Stromal cell of bone marrow (primary cell): Measurements from ENCODE around the gene FAM3A.
A peak's percentile ranks its signal among the peaks of the same experiment; 100 is the strongest.

ENCODE experiments used
- DNase-seq: peaks from one replicate; pipeline ENCODE4 v3.0.0-alpha.2; 2012; ENCODE audit warnings: low read depth

FAM3A gene

DNA sequence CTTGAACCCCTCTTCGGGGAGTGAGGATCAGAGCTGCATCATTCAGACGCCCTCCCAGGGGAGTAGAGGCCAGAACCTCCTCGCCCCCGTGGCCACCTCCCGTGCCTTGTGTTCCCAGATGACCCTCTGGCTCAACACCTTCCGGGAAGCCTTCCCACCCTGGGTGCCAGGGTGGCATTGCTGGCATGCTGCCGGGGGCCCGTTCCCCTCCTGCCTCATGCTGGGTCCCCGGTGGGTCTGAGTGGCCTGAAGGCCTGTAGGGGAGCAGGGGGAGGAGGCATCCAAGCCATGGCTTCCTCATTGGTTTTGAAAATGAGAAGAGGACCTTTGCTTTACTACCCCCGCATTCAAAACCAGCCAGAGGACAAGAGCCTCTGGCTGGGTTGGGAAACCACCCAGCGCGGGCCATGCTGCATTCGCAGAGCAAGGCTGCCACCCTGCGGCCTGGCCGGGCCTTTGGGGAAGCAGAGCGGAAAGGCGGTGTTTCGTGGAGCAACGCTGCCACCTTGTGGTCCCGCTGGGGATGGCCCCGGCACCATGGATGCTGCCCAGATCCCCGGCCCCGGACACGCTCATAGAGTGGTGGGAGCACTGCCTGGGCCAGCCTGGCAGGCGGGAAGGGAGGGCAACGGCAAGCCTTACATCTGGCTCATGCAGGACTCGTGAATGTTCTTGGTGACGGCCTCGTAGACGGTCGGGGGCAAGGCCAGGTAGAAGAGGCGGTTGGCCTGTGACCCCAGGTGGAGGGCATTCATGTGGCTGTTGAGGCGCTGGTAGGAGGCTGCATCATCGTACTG, 18.7 kb upstream of the FAM3A start:
- DNase-seq: peak; percentile 54

DNA sequence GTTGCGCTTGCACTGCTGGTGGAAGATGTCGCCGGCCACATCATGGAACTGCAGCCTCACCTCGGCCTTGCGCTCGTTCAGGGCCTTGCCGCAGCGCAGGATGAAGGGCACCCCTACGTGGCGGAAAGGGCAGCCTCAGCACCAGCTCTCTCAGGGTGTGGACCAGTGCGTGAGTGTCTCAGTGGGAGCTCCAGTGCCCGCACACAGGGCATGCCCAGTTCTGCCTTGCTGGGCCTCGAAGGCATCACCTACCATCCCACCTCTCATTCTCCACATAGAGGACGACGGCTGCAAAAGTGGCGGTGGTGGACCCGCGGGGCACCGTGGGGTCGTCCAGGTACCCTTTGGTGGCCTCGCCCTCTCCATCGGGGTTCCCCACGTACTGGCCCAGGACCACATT, 16.7 kb upstream of the FAM3A start:
- no peak for DNase-seq

DNA sequence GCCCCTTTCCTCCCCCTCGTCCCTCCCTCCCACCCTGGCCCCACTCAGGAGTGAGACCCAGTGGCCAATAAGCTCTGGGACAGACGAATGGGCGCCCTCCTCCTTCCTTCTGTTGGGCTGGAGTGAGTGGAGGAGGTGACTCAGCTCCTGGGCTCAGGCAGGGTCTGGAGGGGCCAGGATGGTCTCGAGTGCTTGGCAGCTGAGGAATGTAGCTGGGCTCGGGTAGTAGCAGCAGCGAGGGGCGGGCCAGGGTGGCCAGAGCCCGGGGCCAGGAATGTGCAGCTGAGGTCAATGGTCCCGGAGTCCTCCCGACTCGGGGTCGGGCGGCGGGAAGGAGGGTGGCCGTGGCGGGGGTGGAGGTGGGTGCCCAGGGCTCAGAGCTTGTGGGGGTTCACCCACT, 15.6 kb upstream of the FAM3A start:
- no peak for DNase-seq

DNA sequence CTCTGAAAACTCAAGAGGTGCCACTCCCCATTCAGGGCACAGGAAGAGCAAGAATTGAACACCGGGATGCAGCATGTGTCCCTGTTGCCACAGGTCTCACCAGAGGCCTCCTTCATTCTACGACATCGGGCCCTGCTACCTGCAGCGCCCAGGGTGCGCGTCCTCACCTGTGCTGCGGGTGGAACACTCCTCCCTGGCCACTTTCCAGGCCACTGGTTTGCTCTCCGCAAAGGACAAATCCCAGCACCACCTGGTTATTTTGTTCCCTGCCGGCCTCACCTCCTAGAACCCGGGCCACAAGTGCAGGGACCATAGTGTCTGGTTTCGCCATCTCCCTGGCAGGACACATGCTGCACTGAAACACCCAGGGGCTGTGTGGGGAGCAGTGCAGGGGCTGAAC, 14.3 kb upstream of the FAM3A start:
- DNase-seq: no peak

DNA sequence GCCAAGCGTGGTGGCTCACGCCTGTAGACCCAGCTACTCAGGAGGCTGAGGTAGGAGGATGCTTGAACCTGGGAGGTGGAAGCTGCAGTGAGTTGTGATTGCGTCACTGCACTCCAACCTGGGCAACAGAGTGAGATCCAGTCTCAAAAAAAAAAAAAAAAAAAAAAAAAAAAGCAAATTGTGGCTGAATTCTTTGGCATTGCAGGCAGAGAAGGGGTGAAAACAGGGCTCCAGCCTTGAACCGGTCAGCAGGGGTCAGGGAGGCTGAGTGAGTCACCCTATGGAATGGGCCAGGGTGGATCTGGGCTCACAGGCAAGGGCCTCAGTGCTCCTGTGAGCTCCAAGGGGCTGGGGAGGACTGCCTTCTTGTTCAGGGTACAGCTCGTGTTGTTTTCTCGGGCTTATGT, 13.2 kb upstream of the FAM3A start:
- no peak for DNase-seq

DNA sequence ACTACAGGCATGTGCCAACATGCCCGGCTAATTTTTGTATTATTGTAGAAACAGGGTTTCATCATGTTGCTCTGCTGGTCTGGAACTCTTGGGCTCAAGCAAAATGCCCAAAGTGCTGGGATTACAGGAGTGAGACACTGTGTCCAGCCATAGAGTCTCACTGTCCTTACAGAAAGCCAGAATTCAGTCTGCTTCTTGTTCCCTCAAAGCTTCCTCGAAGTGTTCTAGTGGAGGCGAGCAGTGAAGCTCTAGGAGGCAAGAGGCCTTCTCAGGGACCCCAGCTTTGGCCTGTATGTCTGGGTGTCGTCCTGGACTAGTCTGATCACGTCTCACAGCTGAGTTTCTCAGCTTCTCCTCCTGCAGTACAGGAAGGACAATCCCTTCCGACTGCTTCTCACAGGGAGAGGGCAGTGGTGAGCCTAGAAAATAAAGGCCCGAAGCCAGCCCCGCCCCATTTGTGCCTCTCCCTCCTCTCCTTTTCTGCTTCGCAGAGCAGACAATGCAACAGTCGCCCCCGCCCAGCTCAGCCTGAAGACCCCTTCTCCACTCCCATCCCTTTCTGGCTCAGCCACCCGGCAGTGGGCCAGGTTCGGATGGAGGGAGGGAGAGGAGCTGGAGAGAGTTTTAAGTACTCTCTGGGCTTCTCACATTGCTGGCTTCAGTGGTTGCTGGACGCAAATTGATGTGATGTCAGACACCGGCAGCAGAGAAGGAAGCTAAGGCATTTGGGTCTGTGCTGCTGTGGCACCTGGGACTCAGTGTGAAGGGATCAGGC, 11.1 kb upstream of the FAM3A start:
- DNase-seq: no peak

DNA sequence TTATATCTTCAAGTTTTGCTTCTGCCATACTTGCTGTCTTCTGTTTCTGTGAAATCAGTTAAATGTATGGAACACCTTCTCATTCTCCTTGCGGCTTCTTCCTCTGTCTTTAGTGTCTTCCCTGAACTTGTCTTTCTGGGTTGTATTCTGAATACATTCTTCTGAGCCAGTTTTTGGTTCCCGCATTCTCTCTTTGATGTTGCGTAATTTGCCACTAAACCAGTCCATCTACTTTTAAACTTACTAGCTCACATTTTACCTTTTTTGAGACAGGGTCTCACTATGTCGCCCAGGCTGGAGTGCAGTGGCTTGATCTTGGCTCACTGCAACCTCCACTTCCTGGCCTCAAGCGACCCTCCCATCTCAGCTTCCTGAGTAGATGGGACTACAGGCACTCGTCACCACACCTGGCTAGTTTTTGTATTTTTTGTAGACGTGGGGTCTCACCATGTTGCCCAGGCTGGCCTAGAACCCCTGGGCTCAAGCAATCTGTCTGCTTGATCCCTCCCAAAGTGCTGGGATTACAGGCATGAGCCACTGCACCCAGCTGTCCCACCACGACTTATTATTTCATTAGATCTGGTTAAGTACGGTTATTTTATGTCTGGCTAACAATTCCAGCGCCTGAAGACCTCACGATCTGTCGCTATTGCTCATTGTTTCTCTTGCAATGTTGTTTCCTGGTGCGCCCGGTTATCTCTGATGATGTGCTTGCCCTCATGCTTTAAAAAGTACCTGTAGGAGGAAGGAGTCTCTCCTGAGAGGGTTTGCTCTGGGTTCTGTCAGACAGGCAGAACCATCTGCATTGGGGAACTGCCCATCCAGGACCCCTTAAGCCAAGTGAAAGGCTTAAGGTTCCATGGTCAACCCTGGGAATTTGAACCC, 9.8 kb upstream of the FAM3A start:
- DNase-seq: no peak

DNA sequence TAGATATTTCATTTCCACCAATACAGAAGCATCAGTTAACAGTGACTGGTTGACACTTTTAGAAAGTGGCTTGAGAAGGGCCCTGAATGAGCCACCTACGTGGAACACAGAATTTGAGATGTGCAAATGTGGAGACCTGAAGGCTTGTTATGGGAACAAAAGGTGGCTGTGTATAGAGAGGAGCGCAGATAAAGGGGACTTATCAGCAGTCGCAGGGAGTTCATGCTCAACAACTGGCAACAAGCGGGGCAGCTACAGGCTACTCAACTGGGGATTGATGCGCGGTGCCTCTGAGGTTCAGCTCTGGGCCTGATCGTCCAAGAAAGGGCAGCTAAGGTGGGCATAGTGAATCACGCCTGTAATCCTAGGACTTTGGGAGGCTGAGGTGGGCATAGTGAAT, 3.4 kb upstream of the FAM3A start:
- DNase-seq: no peak

DNA sequence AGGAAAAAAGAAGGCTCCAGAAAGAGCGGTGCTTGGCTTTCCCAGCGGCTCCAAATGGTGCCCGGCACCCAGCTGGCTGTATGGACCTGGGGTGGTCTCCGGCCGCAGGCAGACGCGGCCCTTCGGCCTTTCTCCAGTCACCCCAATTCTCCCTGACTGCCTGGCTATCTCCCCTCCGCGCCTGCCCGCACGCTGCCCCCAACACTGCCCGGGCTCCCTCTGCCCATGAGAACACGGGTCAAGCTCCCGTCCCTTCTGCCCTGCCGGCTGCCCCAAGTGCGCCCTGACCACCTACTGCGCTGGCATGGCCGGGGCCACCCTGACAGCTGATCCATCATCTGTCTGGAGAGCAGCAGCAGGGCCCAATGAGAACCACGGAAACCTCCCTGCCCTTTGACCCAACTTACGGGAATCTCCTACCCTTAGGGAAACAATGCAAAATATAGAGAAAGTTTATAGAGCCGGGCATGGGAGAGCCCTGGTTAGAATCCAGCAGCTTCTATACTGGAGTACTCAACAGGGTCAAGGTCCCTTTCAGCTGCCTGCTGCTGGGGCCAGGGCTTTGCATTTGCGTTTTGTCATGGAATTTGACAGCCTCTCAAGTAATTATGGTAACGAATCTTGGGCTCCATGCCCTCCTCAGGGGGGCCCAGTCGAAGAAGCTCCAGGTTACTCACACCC, 1.2 kb upstream of the FAM3A start:
- no peak for DNase-seq

DNA sequence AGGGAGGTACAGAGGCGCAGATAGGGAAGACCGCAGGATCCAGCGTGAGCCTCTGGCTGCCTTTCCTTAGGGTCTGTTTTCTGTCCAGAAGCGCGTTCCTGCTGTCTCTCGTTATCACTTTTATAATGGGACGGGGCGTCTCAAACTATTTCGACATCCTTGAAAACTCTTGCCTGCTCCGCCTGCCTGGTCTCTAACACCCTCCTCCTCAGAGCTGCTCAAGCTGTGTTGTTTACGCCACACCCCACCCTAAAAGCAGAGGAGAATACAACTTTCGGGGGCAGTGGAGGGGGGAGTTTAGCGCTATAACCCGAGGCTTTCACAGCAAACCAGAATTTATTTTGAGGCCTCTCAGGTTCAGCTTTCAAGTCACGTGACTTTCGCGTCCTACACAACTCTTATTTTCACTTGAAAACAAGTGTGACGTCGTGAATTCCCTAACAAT, 646 bp upstream of the FAM3A start:
- no peak for DNase-seq

DNA sequence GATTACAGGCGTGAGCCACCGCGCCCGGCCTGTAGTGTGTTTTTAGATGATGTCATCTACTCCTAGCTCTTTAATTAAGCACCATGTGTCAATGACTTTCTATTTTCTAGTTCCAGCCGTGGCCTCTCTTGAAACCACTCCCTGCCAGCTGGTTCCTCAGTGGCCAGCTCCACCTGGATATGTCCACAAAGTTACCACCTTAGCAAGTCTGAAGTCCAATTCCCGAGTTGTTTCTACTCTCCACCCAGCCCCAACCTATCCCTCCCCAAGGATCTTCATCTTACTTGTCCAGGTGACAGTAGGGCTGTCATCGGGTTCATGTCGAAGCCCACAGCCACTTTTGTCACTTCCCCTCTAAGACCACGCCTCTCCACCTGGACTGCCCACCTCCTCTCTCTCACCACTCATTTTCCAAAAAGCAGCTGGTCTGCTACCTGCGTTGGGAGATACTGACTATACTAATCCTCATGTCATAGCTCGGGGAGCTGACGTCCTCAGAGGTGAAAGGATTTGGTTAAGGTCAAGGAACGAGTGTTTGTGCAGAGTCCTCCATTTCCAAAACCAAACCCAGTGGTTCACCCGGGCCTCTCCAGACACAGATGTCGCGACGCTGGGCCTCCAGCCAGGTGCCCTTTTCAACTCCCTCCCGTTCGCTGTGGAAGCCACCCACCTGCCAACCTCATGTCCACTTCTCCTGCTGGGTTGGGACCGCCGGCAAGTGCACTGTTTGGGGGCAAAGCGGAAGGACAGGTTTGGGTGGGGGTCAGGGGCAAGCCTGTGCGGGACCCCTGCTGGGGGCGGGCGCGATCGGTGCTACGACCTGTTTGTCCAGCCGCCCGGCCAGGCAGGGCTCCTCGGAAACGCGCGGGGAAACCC, 704 bp downstream of the FAM3A start:
- no peak for DNase-seq

DNA sequence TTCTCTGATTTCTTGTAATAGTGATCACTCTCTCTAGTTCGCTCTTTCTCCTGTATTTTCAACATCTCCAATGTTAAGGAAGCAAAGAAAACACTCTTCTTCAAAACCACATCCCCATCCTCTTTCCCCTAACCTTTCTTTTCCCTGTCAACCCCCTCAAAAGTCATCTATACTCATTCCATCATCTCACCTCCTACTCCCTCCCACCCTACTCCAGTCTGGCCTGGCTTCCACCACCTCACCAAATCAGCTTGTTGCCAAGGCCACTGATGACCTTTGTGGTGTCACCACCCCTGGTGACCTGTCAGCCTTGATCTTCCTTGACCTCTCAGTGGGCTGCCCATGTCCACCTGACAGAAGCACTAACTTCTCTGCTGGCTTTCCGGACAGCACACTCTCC, 2.3 kb downstream of the FAM3A start:
- DNase-seq: no peak

DNA sequence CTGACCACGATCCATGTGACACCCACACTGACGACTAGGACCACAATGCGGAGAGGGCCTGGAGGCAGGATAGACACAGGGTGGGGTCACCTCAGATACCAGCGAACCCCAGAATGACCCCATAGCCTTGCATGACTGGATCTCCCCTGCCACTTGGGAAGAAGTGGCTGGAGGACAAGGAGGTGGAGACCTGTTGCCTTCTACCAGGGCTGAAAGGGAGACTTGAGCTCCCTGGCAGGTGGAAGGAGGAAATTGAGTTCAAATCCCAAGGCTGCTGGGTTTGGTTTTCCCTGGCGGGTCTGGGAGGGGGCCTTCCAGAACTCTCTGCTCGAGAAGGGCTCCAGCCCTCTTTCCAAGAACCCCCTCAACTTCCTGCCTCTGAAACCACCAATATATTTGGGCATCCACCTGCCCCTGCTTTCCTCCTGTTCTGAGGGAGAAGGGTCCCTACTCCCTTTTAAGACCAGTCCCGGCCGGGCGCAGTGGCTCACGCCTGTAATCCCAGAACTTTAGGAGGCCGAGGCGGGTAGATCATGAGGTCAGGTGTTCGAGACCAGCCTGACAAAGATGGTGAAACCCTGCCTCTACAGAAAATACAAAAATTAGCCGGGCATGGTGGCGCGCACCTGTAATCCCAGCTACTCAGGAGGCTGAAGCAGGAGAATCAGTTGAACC, 3.0 kb downstream of the FAM3A start:
- DNase-seq: no peak

DNA sequence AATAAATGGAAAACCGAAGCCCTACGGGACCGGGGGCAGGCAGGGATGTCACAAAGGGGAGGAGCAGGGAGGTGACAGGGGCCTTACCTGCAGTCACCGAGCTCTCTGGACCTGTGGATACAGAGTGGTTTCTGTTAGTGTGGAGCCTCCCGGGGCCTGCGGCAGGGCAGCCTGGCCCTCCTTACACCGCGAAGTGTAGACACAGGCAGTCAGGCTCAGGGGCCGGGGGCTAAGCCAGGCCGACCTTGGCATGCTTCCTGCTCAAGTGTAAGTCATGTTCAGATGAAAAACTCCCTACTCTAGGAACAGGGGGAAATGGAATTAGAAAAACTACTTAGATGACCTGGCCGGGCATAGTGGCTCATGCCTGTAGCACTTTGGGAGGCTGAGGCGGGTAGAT, 4.3 kb downstream of the FAM3A start:
- no peak for DNase-seq

DNA sequence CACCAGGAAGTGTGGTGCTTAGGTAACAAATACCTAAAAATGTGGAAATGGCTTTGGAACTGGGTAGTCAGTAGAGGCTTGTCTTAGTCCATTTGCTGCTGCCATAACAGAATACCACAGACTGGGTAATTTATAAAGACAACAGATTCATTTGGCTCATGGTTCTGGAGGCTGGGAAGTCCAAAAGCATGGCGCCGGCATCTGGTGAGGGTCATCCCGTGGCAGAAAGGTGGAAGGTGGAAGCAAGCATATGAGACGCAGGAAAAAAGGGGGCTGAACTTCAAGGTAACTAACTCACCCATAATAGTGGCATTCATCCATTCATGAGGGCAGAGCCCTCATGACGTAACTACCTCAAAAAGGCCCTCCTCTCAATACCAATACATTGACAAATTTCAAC, 6.6 kb downstream of the FAM3A start:
- DNase-seq: no peak

DNA sequence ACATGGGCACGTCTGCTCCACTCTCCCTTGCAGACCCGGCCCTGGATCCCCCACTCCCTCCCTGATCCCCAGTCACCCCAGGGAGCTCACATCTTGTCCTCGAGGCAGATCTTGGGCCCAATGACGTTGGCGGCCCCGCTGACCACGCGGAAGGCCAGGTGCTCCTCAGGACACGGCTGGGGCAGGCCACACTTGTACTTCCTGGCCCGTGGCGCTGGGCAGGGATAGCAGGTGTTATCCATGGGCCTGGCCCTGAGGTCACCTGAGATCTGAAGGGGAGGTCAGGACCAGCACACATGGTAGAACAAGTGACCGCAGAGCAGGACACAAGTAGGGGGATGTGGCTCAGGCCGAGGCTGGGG, 7.7 kb downstream of the FAM3A start:
- no peak for DNase-seq

DNA sequence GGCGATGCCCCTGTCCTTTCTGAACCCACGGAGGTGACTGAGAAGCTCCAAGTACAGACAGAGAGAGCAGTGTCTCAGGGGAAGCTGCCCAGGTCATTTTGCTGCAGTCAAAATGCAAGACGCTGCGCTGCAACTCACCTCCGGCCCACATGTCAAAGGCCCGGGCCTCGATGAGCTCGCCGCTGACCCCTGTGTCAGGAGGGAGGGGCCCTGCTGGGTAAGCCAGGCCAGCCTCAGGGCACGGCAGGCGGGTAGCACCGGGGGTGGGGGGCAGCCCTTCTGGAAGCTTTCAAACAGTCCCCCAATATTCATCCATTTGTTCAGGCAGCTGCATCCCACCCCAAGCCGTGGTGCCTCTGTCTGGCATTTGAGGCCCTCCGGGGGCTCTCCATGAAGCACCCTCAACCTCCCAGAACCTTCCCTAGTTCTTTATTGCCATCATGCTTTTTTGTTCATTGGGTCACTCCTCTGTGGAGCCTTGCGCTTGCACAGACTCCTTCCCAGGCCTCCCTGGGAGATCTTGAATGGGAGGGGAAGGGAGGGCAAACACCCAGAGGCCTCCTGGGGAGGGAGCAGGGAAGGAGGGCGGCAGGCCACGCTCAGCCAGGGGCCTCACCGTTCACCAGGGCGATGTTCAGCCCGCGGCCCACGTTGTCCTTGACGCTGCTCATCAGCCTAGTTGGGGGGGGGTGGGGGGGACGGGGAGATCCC, 8.2 kb downstream of the FAM3A start:
- no peak for DNase-seq

DNA sequence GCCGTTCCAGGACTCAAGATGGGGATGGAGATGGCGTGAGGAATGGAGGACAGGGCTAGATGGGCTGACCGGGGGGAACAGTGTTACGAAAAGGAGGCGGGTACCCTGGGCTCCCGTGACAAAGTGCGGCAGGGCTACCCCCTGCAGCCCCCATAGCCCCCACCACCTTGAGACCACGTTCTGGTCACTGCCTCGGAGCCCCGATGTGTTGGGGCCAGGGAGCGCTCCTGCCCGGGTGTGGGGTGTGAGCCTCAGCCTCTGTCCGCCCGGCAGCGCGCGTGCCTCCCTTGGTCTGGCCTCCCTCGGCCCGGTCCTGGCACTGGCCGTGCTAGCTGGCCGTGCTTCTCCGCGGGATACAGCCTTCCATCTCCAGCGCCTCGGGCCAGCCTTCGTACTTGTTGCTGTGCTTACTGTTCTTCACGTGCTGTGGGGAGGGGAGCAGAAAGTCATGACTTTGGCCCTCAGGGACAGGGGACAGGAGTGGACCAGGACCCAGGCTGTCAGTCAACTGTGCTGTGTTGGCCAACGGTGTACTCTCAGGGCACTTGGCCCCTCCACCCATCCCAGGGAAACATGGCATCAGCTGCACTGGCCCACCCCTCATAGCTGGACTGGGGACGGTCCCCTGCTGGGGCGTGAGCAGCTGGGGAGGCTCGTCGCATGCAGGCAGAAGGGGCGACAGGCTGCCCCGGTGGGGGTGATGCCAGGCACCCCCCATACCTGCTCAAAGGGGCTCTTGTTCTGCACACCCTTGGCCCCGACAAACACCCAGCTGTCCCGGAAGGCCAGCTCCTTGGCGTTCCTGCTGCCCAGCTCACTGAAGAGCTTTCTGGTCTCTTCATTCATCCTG, 9.3 kb downstream of the FAM3A start:
- DNase-seq: no peak

DNA sequence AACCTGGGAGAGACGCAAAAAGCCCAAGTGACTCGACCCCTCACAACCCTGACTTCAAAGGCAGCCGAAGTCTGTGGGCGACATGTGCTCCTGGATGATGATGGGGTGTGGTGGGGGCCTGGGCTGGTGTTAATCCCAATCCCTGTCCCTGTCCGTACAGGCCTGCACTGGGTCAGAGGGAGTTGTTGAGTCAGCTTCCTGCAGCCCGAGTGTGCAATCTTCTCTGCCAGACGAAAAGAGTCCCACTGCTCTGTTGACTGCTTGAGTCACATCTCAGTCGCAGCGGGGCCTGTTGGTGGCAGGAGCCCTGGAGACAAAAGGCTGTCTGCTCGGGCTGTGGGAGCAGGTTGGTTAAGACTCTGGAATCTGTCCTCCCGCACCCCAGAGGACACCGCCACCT, 10.3 kb downstream of the FAM3A start:
- no peak for DNase-seq
